ENCODE measurements around the gene GALNT10. TPM values are rescaled to one million over a fixed set of nuclear protein-coding genes. Genes with fewer than 3 reads are reported as not detected.

GALNT10 gene
- total and polyA plus RNA-seq, 2 experiments from 2014 or later = 3.2 to 12.9 TPM

GRCh38 chr5:154409230-154409840 is 218.8 kb downstream of the GALNT10 start:
- Mint-ChIP-seq H3K27me3 (ENCODE audit: insufficient read depth, low read depth, poor library complexity) (peaks cover 1% of the 10 kb centered on the region), H3K4me3 (no peak overlapping the region), H3K9me3 (no peaks in the 10 kb centered on the region), H3K4me1 (peaks cover 5% of the 10 kb centered on the region; the same call in 2 of the 3 replicates), H3K36me3 (ENCODE audit: low read depth) (no peaks in the 10 kb centered on the region), H3K27ac (no peak overlapping the region)
- no peaks in the 10 kb centered on the region for H3K9me2 ChIP-seq (ENCODE audit: insufficient read depth)
- TF ChIP-seq CTCF (conservative IDR thresholded peaks at IDR 0.05; ENCODE audit: low read depth in 2 of 2) (no peak), CREB1 (CRISPR knock-in tag; IDR thresholded peaks at IDR 0.05; ENCODE audit: low read depth) (no peak), NANOG (IDR thresholded peaks at IDR 0.05; ENCODE audit: borderline replicate concordance) (no peak)
- no peaks in the 10 kb centered on the region for H3F3A ChIP-seq (replicated peaks; ENCODE audit: low read depth)
- H2AFZ ChIP-seq = no peak overlapping the region
- H3K27me3 ChIP-seq (ENCODE audit: insufficient read depth) = no peaks in the 10 kb centered on the region
- no peaks in the 10 kb centered on the region for H3K36me3 ChIP-seq (ENCODE audit: insufficient read depth)
- H3K27ac ChIP-seq (ENCODE audit: low read depth) = no peak overlapping the region
- no peaks in the 10 kb centered on the region; the same call in 1 of the 2 replicates for H4K20me1 ChIP-seq (replicated peaks; ENCODE audit: insufficient read depth)
- no peak overlapping the region for H3K4me2 ChIP-seq
- no peak overlapping the region for H3K4me3 ChIP-seq
- H3K79me2 ChIP-seq (replicated peaks; ENCODE audit: insufficient read depth) = no peaks in the 10 kb centered on the region
- DNase-seq (ENCODE audit: low spot score) (no peak), ATAC-seq (no peak)
- no peaks in the 10 kb centered on the region for H3K4me1 ChIP-seq (ENCODE audit: insufficient read depth)

- Mint-ChIP-seq H3K36me3 (ENCODE audit: low read depth) (no peaks in the 10 kb centered on the region), H3K4me3 (no peak overlapping the region), H3K9me3 (no peaks in the 10 kb centered on the region), H3K4me1 (no peaks in the 10 kb centered on the region), H3K27ac (no peak overlapping the region), H3K27me3 (ENCODE audit: insufficient read depth, low read depth, poor library complexity) (peaks cover 1% of the 10 kb centered on the region)
- no peak overlapping the region for H3K4me2 ChIP-seq
- no peaks in the 10 kb centered on the region for H3K79me2 ChIP-seq (replicated peaks; ENCODE audit: insufficient read depth)
- no peak overlapping the region for H2AFZ ChIP-seq
- TF ChIP-seq POLR2AphosphoS5 (IDR thresholded peaks at IDR 0.05; ENCODE audit: low read depth) (no peak), CREB1 (CRISPR knock-in tag; IDR thresholded peaks at IDR 0.05; ENCODE audit: low read depth) (no peak), JUNB (IDR thresholded peaks at IDR 0.05; ENCODE audit: unreplicated experiment) (no peak), CTCF (conservative IDR thresholded peaks at IDR 0.05; ENCODE audit: low read depth in 2 of 2) (no peak), NANOG (IDR thresholded peaks at IDR 0.05; ENCODE audit: borderline replicate concordance) (no peak), EZH2 (IDR thresholded peaks at IDR 0.05; ENCODE audit: low read depth, unreplicated experiment) (no peak), ZNF331 (CRISPR knock-in tag; IDR thresholded peaks at IDR 0.05; ENCODE audit: low read depth) (no peak), EZH2phosphoT487 (IDR thresholded peaks at IDR 0.05; ENCODE audit: unreplicated experiment) (no peak)
- TF ChIP-seq, protein P1, sequence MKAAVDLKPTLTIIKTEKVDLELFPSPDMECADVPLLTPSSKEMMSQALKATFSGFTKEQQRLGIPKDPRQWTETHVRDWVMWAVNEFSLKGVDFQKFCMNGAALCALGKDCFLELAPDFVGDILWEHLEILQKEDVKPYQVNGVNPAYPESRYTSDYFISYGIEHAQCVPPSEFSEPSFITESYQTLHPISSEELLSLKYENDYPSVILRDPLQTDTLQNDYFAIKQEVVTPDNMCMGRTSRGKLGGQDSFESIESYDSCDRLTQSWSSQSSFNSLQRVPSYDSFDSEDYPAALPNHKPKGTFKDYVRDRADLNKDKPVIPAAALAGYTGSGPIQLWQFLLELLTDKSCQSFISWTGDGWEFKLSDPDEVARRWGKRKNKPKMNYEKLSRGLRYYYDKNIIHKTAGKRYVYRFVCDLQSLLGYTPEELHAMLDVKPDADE (IDR thresholded peaks at IDR 0.05) = no peak
- no peaks in the 10 kb centered on the region for H3K36me3 ChIP-seq (ENCODE audit: insufficient read depth)
- H3K27ac ChIP-seq (ENCODE audit: low read depth) = no peak overlapping the region
- H4K20me1 ChIP-seq (replicated peaks; ENCODE audit: insufficient read depth) = no peaks in the 10 kb centered on the region; the same call in 1 of the 2 replicates
- no peaks in the 10 kb centered on the region for H3K9me2 ChIP-seq (ENCODE audit: insufficient read depth)
- no peaks in the 10 kb centered on the region for H3F3A ChIP-seq (replicated peaks; ENCODE audit: low read depth)
- DNase-seq (ENCODE audit: low spot score) = no peak
- no peaks in the 10 kb centered on the region for H3K27me3 ChIP-seq (ENCODE audit: insufficient read depth)
- ATAC-seq = no peak
- no peaks in the 10 kb centered on the region for H3K4me1 ChIP-seq (ENCODE audit: insufficient read depth)
- H3K4me3 ChIP-seq = no peak overlapping the region
Measured at GRCh38 chr5:154410008-154410407, 219.5 kb downstream of the GALNT10 start.

All from GM23338 (cell line).